ENCODE measurements around the gene LSM10. TPM values are rescaled to one million over a fixed set of nuclear protein-coding genes. Genes with fewer than 3 reads are reported as not detected.

Gene LSM10
- total and polyA plus RNA-seq, 2 donors (not counting 3 experiments of a cell fraction or from before 2014, with no cell fraction given), result 38.2 to 76.9 TPM

DNA sequence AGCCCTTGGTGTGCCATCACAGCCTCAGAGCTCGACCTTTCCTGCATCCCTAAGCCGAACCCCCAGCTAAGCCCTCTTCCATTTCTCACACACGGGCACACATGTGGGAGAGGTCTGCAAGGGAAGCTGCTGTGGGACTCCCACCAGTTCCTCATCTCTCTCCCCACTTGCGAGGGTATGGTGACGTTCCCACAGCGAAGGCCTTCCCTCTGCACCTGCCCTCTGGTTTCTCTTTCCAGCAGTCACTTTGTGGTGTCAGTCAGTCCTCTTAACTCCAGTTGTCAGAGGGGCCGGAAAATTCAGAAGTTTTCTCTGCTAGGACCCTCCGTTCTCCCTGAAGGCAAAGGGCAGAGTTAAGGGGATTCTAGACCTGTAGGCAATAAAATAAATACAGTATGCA lies 6.4 kb downstream of the LSM10 start:
- DNase-seq (ENCODE audit: low read depth, low spot score) (no peak), FAIRE-seq (no peak)
- intact Hi-C loops (cut with micrococcal nuclease), result no loop called here
- no TSS peak for BruUV-seq (replicated peaks)
- H3K4me2 ChIP-seq (ENCODE audit: insufficient read depth, low read length), result no peak overlapping the region
- no peaks in the 10 kb centered on the region for H3K27me3 ChIP-seq (ENCODE audit: control insufficient read depth in 2 of 2, insufficient read depth in 2 of 2, low read length in 2 of 2)
- no peak overlapping the region for H3K27ac ChIP-seq (ENCODE audit: insufficient read depth, low read depth, low read length)
- no peak overlapping the region for H3K9ac ChIP-seq (replicated peaks; ENCODE audit: extremely low read depth, insufficient read depth, low read length)
- dilution Hi-C loops (cut with MboI; ENCODE audit: extremely low pct_ligation_motif_present, low sequenced_read_pairs), result no loop called here
- no peaks in the 10 kb centered on the region for H3K9me3 ChIP-seq (replicated peaks; ENCODE audit: control insufficient read depth, insufficient read depth, low read length)
- peaks cover 2% of the 10 kb centered on the region for H3K79me2 ChIP-seq (ENCODE audit: control insufficient read depth, insufficient read depth, low read length)
- peaks cover 15% of the 10 kb centered on the region for H3K4me1 ChIP-seq (ENCODE audit: control insufficient read depth, extremely low read depth, insufficient read depth, low read length)
- CTCF ChIA-PET, result no interaction called here
- peaks cover 0 to 16% of the 10 kb centered on the region in 2 experiments for H3K36me3 ChIP-seq (ENCODE audit: control insufficient read depth in 2 of 2, extremely low read depth in 1 of 2, insufficient read depth in 2 of 2, low read length in 2 of 2)
- no peak overlapping the region for H2AFZ ChIP-seq (ENCODE audit: low read depth, low read length)
- H3K9me1 ChIP-seq (replicated peaks; ENCODE audit: control insufficient read depth, extremely low read depth, insufficient read depth, low read length), result no peaks in the 10 kb centered on the region
- TF ChIP-seq, protein P1, sequence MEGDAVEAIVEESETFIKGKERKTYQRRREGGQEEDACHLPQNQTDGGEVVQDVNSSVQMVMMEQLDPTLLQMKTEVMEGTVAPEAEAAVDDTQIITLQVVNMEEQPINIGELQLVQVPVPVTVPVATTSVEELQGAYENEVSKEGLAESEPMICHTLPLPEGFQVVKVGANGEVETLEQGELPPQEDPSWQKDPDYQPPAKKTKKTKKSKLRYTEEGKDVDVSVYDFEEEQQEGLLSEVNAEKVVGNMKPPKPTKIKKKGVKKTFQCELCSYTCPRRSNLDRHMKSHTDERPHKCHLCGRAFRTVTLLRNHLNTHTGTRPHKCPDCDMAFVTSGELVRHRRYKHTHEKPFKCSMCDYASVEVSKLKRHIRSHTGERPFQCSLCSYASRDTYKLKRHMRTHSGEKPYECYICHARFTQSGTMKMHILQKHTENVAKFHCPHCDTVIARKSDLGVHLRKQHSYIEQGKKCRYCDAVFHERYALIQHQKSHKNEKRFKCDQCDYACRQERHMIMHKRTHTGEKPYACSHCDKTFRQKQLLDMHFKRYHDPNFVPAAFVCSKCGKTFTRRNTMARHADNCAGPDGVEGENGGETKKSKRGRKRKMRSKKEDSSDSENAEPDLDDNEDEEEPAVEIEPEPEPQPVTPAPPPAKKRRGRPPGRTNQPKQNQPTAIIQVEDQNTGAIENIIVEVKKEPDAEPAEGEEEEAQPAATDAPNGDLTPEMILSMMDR (IDR thresholded peaks at IDR 0.05; ENCODE audit: extremely low read depth in 1 of 2, insufficient read depth in 1 of 2, low read depth in 1 of 2, low read length in 2 of 2), result no peak
- TF ChIP-seq POLR2A (IDR thresholded peaks at IDR 0.05; ENCODE audit: low read depth, low read length) (no peak), FOS (IDR thresholded peaks at IDR 0.05; ENCODE audit: borderline replicate concordance, insufficient read depth, low read length) (no peak), GATA2 (IDR thresholded peaks at IDR 0.05; ENCODE audit: insufficient read depth, insufficient read length, low read depth, low read length) (no peak), JUN (IDR thresholded peaks at IDR 0.05; ENCODE audit: borderline replicate concordance, insufficient read depth, insufficient read length, low read depth) (no peak), EZH2 (IDR thresholded peaks at IDR 0.05; ENCODE audit: borderline replicate concordance, low read depth, low read length, severe bottlenecking) (no peak), POLR2AphosphoS5 (IDR thresholded peaks at IDR 0.05; ENCODE audit: insufficient read depth, low read depth, low read length) (no peak), MYC (IDR thresholded peaks at IDR 0.05; ENCODE audit: low read depth, low read length) (no peak)
- TF ChIP-seq, protein P2, sequence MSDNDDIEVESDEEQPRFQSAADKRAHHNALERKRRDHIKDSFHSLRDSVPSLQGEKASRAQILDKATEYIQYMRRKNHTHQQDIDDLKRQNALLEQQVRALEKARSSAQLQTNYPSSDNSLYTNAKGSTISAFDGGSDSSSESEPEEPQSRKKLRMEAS (IDR thresholded peaks at IDR 0.05; ENCODE audit: insufficient read depth, insufficient read length), result no peak
- no peak overlapping the region for H3K4me3 ChIP-seq (replicated peaks in 1 of 3; ENCODE audit: insufficient read depth in 1 of 3, low read depth in 1 of 3, low read length in 3 of 3)
- POLR2A ChIA-PET, result no interaction called here
- H4K20me1 ChIP-seq (replicated peaks; ENCODE audit: control insufficient read depth, extremely low read depth, insufficient read depth, low read length), result no peaks in the 10 kb centered on the region

Measured in endothelial cell of umbilical vein (primary cell).